ENCODE data around the gene CYP2R1. TPM values are rescaled to one million over a fixed set of nuclear protein-coding genes. Genes with fewer than 3 reads are reported as not detected.

The CYP2R1 gene
- total RNA-seq, 1 experiment from 2014 or later, result 18.3 TPM

GRCh38 chr11:14857621-14858020 lies 34.4 kb downstream of the CYP2R1 start:
- Histone ChIP-seq H3K27ac (ENCODE audit: low read depth, low read length) (no peak overlapping the region), H3K4me2 (ENCODE audit: low read length) (no peak overlapping the region), H3K27me3 (ENCODE audit: insufficient read depth, low read length) (no peaks in the 10 kb centered on the region), H4K20me1 (ENCODE audit: insufficient read depth) (no peaks in the 10 kb centered on the region), H2AFZ (ENCODE audit: low read depth, low read length, poor library complexity, severe bottlenecking) (no peak overlapping the region), H3K9ac (ENCODE audit: low read length) (no peak overlapping the region), H3K4me1 (ENCODE audit: control insufficient read depth in 1 of 2, insufficient read depth in 2 of 2, low read length in 2 of 2) (no peaks in the 10 kb centered on the region), H3K4me3 (replicated peaks in 1 of 2; ENCODE audit: low read depth in 1 of 2, low read length in 2 of 2) (no peak overlapping the region), H3K9me3 (ENCODE audit: control insufficient read depth in 1 of 2, insufficient read depth in 1 of 2, low read depth in 1 of 2, low read length in 2 of 2) (no peaks in the 10 kb centered on the region), H3K36me3 (ENCODE audit: control insufficient read depth in 1 of 2, insufficient read depth in 2 of 2, low read length in 2 of 2) (no peaks in the 10 kb centered on the region), H3K9me2 (ENCODE audit: insufficient read depth) (no peaks in the 10 kb centered on the region), H3K79me2 (ENCODE audit: insufficient read depth, low read length) (no peaks in the 10 kb centered on the region)
- DNase-seq (ENCODE audit: low read depth, low spot score) (no peak), ATAC-seq (no peak)
- ChIA-PET POLR2A (interaction anchor here (1.5 kb wide), 1 partner anchor 35 kb away, joined by 4 read pairs; the partner anchor contains the start of gene CYP2R1), RAD21 (ENCODE audit: low non-redundant PET in 1 of 2, low total read pairs in 2 of 2, uncharacterized antibody in 2 of 2, unreplicated experiment in 2 of 2) (no interaction called here), CTCF (no interaction called here)
- no peak for TF ChIP-seq POLR2AphosphoS5 (IDR thresholded peaks at IDR 0.05; ENCODE audit: low read depth, low read length)
- TF ChIP-seq YY1 (IDR thresholded peaks at IDR 0.05; ENCODE audit: extremely low read depth, insufficient replicate concordance, low read depth, low read length), result no peak
- TF ChIP-seq MAX (IDR thresholded peaks at IDR 0.05), result no peak
- TF ChIP-seq SIN3A (IDR thresholded peaks at IDR 0.05; ENCODE audit: low read depth), result no peak
- no peak for TF ChIP-seq ZFX (IDR thresholded peaks at IDR 0.05)
- TF ChIP-seq CEBPB (IDR thresholded peaks at IDR 0.05; ENCODE audit: low read depth), result no peak
- TF ChIP-seq ZBTB33 (IDR thresholded peaks at IDR 0.05; ENCODE audit: extremely low read depth, insufficient replicate concordance, low read length), result no peak
- no peak for TF ChIP-seq JUND (IDR thresholded peaks at IDR 0.05)
- no peak for TF ChIP-seq FOSL1 (IDR thresholded peaks at IDR 0.05; ENCODE audit: low read depth)
- TF ChIP-seq EGR1 (IDR thresholded peaks at IDR 0.05; ENCODE audit: low read depth), result no peak
- no peak for TF ChIP-seq CTCF (IDR thresholded peaks at IDR 0.05 in 2 of 3, conservative IDR thresholded peaks at IDR 0.05 in 1 of 3; ENCODE audit: borderline replicate concordance in 1 of 3, insufficient read depth in 1 of 3, low read depth in 2 of 3, low read length in 2 of 3)
- no peak for TF ChIP-seq POLR2A (IDR thresholded peaks at IDR 0.05; ENCODE audit: borderline replicate concordance, extremely low read depth, insufficient read depth, insufficient read length)
- no peak for TF ChIP-seq SP1 (IDR thresholded peaks at IDR 0.05; ENCODE audit: low read depth)
- BruUV-seq (replicated peaks), result no TSS peak
- intact Hi-C loops (cut with micrococcal nuclease), result no loop called here

All from HCT116 (cell line).